ENCODE results near the gene TBC1D16. TPM values are rescaled to one million over a fixed set of nuclear protein-coding genes. Genes with fewer than 3 reads are reported as not detected.

The TBC1D16 gene
- total and polyA plus RNA-seq, 2 experiments from 2014 or later: 13.0 to 30.3 TPM

GRCh38 chr17:79921411-79922115, 114.1 kb downstream of the TBC1D16 start:
- H3K27ac ChIP-seq: no peak overlapping the region
- no peaks in the 10 kb centered on the region for H3K9me3 ChIP-seq (ENCODE audit: low read depth)
- H3K4me1 ChIP-seq (ENCODE audit: low read depth): no peaks in the 10 kb centered on the region
- no peak overlapping the region for H3K4me3 ChIP-seq
- no peaks in the 10 kb centered on the region for H3K36me3 ChIP-seq
- no peak for TF ChIP-seq CTCF (IDR thresholded peaks at IDR 0.05; ENCODE audit: low read depth, low read length)
- DNase-seq (ENCODE audit: low read depth in 1 of 2, low spot score in 1 of 2): no peak
- H3K27me3 ChIP-seq: no peaks in the 10 kb centered on the region

- Histone ChIP-seq H3K36me3 (no peaks in the 10 kb centered on the region), H3K9me3 (ENCODE audit: low read depth) (no peaks in the 10 kb centered on the region), H3K27me3 (no peaks in the 10 kb centered on the region), H3K27ac (no peak overlapping the region), H3K4me1 (ENCODE audit: low read depth) (no peaks in the 10 kb centered on the region), H3K4me3 (no peak overlapping the region)
- no peak for TF ChIP-seq CTCF (IDR thresholded peaks at IDR 0.05; ENCODE audit: low read depth, low read length)
- no peak for DNase-seq (ENCODE audit: low read depth in 1 of 2, low spot score in 1 of 2)
These were observed 114.8 kb downstream of the TBC1D16 start for GRCh38 chr17:79920751-79921410.

GRCh38 chr17:79919862-79920720, 115.6 kb downstream of the TBC1D16 start:
- no peak for DNase-seq (ENCODE audit: low read depth in 1 of 2, low spot score in 1 of 2)
- no peaks in the 10 kb centered on the region for H3K9me3 ChIP-seq (ENCODE audit: low read depth)
- H3K4me3 ChIP-seq: no peak overlapping the region
- H3K27ac ChIP-seq: no peak overlapping the region
- no peaks in the 10 kb centered on the region for H3K4me1 ChIP-seq (ENCODE audit: low read depth)
- H3K27me3 ChIP-seq: no peaks in the 10 kb centered on the region
- no peak for TF ChIP-seq CTCF (IDR thresholded peaks at IDR 0.05; ENCODE audit: low read depth, low read length)
- no peaks in the 10 kb centered on the region for H3K36me3 ChIP-seq

- Histone ChIP-seq H3K9me3 (ENCODE audit: low read depth) (no peaks in the 10 kb centered on the region), H3K27me3 (no peaks in the 10 kb centered on the region), H3K36me3 (no peaks in the 10 kb centered on the region), H3K4me1 (ENCODE audit: low read depth) (no peaks in the 10 kb centered on the region), H3K4me3 (no peak overlapping the region), H3K27ac (no peak overlapping the region)
- no peak for TF ChIP-seq CTCF (IDR thresholded peaks at IDR 0.05; ENCODE audit: low read depth, low read length)
- DNase-seq (ENCODE audit: low read depth in 1 of 2, low spot score in 1 of 2): no peak
These were observed 116.5 kb downstream of the TBC1D16 start for GRCh38 chr17:79919164-79919585.

GRCh38 chr17:79918581-79919163, 117.0 kb downstream of the TBC1D16 start:
- H3K27ac ChIP-seq: no peak overlapping the region
- H3K27me3 ChIP-seq: no peaks in the 10 kb centered on the region
- H3K36me3 ChIP-seq: no peaks in the 10 kb centered on the region
- no peak overlapping the region for H3K4me3 ChIP-seq
- no peaks in the 10 kb centered on the region for H3K9me3 ChIP-seq (ENCODE audit: low read depth)
- no peaks in the 10 kb centered on the region for H3K4me1 ChIP-seq (ENCODE audit: low read depth)
- DNase-seq (ENCODE audit: low read depth in 1 of 2, low spot score in 1 of 2): no peak
- TF ChIP-seq CTCF (IDR thresholded peaks at IDR 0.05; ENCODE audit: low read depth, low read length): no peak

All from cardiac muscle cell (in vitro differentiated cells and primary cell).